K562 (cell line): ENCODE results near the gene TPGS1.

Experiments used
- BMI1 ChIP-seq: fragments of 150-350 bp; IDR thresholded peaks from 2 replicates; pipeline ENCODE4 v1.6.1; 2014; ENCODE audit warnings: low read length
- EP300 ChIP-seq: IDR thresholded peaks from 2 replicates; pipeline ENCODE4 v1.6.1; 2012; ENCODE audit warnings: low read length, improper control_type of control experiment
- ESRRA ChIP-seq: fragments of 450-650 bp; IDR thresholded peaks from 2 replicates; pipeline ENCODE4 v1.6.1; 2014; ENCODE audit warnings: low read depth, mild to moderate bottlenecking, moderate library complexity, borderline replicate concordance
- FOS ChIP-seq: IDR thresholded peaks from 3 replicates; pipeline ENCODE4 v1.6.1; 2011; ENCODE audit not compliant: insufficient read length; ENCODE audit errors: extremely low read depth
- GABPA ChIP-seq: fragments of 200-800 bp; sonication (Bioruptor generic); conservative IDR thresholded peaks from 2 replicates; pipeline ENCODE4 v1.6.1; 2016; ENCODE audit warnings: low read depth, missing genetic modification characterization, missing compliant biosample characterization
- MXD1 ChIP-seq: fragments of 250-450 bp; sonication (Bioruptor Pico); IDR thresholded peaks from 2 replicates; pipeline ENCODE4 v1.8.0; 2021; ENCODE audit warnings: borderline replicate concordance, mild to moderate bottlenecking, moderate library complexity; ENCODE audit not compliant: poor library complexity, severe bottlenecking
- MYNN ChIP-seq, 2 experiments: sonication (generic); formaldehyde crosslinking in 1 of 2; IDR thresholded peaks; 2 replicates each; pipeline versions ENCODE4 v1.5.0 to v1.6.1; 2016 to 2020; ENCODE audit warnings: antibody characterized with exemption in 1 of 2, missing genetic modification reagents in 1 of 2
- PRPF4 ChIP-seq: fragments of 200-400 bp; formaldehyde crosslinking; IDR thresholded peaks from one replicate; pipeline ENCODE4 v1.6.1; 2017; ENCODE audit warnings: low read length, low read depth, mild to moderate bottlenecking; ENCODE audit not compliant: insufficient read depth, poor library complexity, severe bottlenecking
- SMAD3 ChIP-seq: fragments of 450-650 bp; formaldehyde crosslinking; conservative IDR thresholded peaks from 2 replicates; pipeline ENCODE4 v1.4.0; 2020; ENCODE audit warnings: mild to moderate bottlenecking
- SMAD4 ChIP-seq: fragments of 250-450 bp; sonication (Bioruptor Pico); conservative IDR thresholded peaks from 2 replicates; pipeline ENCODE4 v1.8.0; 2021; ENCODE audit warnings: inconsistent platforms, mild to moderate bottlenecking, moderate library complexity
- SP1 ChIP-seq: sonication (generic); formaldehyde crosslinking; IDR thresholded peaks from 2 replicates; pipeline ENCODE4 v1.8.1; 2022; ENCODE audit warnings: mild to moderate bottlenecking, missing genetic modification reagents
- TEAD4 ChIP-seq, 2 experiments: sonication (generic) in 1 of 2; formaldehyde crosslinking in 1 of 2; IDR thresholded peaks; 2 replicates each; pipeline versions ENCODE4 v1.6.1 to v1.8.0; 2012 to 2022; ENCODE audit warnings: borderline replicate concordance in 1 of 2, inconsistent platforms in 1 of 2, low read length in 1 of 2, mild to moderate bottlenecking in 1 of 2, missing genetic modification reagents in 1 of 2
- THRA ChIP-seq: fragments of 450-650 bp; IDR thresholded peaks from 2 replicates; pipeline ENCODE4 v1.6.1; 2017; ENCODE audit warnings: mild to moderate bottlenecking, moderate library complexity
- ZNF780A ChIP-seq: fragments of 250-450 bp; sonication (Bioruptor Pico); IDR thresholded peaks from 2 replicates; pipeline ENCODE4 v1.5.0; 2021; ENCODE audit warnings: mild to moderate bottlenecking

- no peak for TF ChIP-seq THRA
- TF ChIP-seq MXD1 (CRISPR knock-in tag), result no peak
- TF ChIP-seq FOS, result no peak
- TF ChIP-seq EP300, result no peak
- no peak for TF ChIP-seq SP1 (CRISPR knock-in tag)
- TF ChIP-seq BMI1, result no peak
- no peak for TF ChIP-seq ESRRA
- TF ChIP-seq MYNN (IDR thresholded peaks at IDR 0.05), result no peak
- no peak for TF ChIP-seq MYNN (CRISPR knock-in tag; IDR thresholded peaks at IDR 0.05)
- TF ChIP-seq ZNF780A (CRISPR knock-in tag), result no peak
- TF ChIP-seq GABPA (tag), result no peak
- no peak for TF ChIP-seq TEAD4 (IDR thresholded peaks at IDR 0.05; ENCODE audit: low read length)
- no peak for TF ChIP-seq TEAD4 (CRISPR knock-in tag; IDR thresholded peaks at IDR 0.05; ENCODE audit: borderline replicate concordance)
- no peak for TF ChIP-seq SMAD4 (CRISPR knock-in tag)
- no peak for TF ChIP-seq SMAD3 (CRISPR knock-in tag)
- TF ChIP-seq PRPF4, result no peak
Measured at GRCh38 chr19:472005-472858, 35.1 kb upstream of the TPGS1 start.
